Spleen (tissue), 7 donors: ENCODE results near the gene FUCA1.

Experiments
- CTCF ChIP-seq, 11 experiments: fragments of 200-600 bp in 7 of 11; fragments of 450-650 bp in 4 of 11; sonication (generic) in 4 of 11; IDR thresholded peaks in 8 of 11; conservative IDR thresholded peaks in 3 of 11; 1 replicate in 7 of 11; 2 replicates in 4 of 11; pipeline versions ENCODE4 v1.4.0 to v1.8.0; 2016 to 2021; ENCODE audit warnings: antibody characterized with exemption in 11 of 11, inconsistent platforms in 4 of 11, mild to moderate bottlenecking in 1 of 11
- POLR2A ChIP-seq, 3 donors: fragments of 450-650 bp; IDR thresholded peaks; one replicate each; pipeline ENCODE4 v1.5.1; 2017; ENCODE audit warnings: antibody characterized with exemption in 3 of 3, mild to moderate bottlenecking in 1 of 3
- POLR2AphosphoS5 ChIP-seq, 3 donors: sonication (generic); formaldehyde crosslinking; IDR thresholded peaks; one replicate each; pipeline ENCODE4 v1.5.1; 2017; ENCODE audit warnings: antibody characterized with exemption in 3 of 3
- donor health status: DM: no; HTN: no; CAD: no; lungs with moderate emphysema.
- donor health status: DM: no; HTN: no; CAD: no.
- donor health status: DM: no; HTN: no; CAD: no.

- TF ChIP-seq POLR2A (IDR thresholded peaks at IDR 0.05): no peak
- no peak for TF ChIP-seq CTCF (IDR thresholded peaks at IDR 0.05 in 8 of 11, conservative IDR thresholded peaks at IDR 0.05 in 3 of 11)
- TF ChIP-seq POLR2AphosphoS5 (IDR thresholded peaks at IDR 0.05): no peak
Measured at GRCh38 chr1:23905461-23906025, 37.5 kb upstream of the FUCA1 start.
